PC-3 (cell line): ENCODE results near the gene NDUFV3.

Experiments used
- EZH2phosphoT487 ChIP-seq: fragments of 300-600 bp; sonication (generic); IDR thresholded peaks from 2 replicates; pipeline ENCODE4 v1.6.1; 2018; ENCODE audit warnings: mild to moderate bottlenecking, antibody characterized with exemption, low read length, borderline replicate concordance
- TF ChIP-seq, protein P1 (sequence below): fragments of 300-600 bp; sonication (generic); conservative IDR thresholded peaks from 2 replicates; pipeline ENCODE4 v1.5.1; 2017; ENCODE audit warnings: antibody characterized with exemption, low read depth, mild to moderate bottlenecking, low read length

GRCh38 chr21:42855171-42855936 lies 37.8 kb upstream of the NDUFV3 start:
- TF ChIP-seq EZH2phosphoT487 = no peak
- TF ChIP-seq, protein P1, sequence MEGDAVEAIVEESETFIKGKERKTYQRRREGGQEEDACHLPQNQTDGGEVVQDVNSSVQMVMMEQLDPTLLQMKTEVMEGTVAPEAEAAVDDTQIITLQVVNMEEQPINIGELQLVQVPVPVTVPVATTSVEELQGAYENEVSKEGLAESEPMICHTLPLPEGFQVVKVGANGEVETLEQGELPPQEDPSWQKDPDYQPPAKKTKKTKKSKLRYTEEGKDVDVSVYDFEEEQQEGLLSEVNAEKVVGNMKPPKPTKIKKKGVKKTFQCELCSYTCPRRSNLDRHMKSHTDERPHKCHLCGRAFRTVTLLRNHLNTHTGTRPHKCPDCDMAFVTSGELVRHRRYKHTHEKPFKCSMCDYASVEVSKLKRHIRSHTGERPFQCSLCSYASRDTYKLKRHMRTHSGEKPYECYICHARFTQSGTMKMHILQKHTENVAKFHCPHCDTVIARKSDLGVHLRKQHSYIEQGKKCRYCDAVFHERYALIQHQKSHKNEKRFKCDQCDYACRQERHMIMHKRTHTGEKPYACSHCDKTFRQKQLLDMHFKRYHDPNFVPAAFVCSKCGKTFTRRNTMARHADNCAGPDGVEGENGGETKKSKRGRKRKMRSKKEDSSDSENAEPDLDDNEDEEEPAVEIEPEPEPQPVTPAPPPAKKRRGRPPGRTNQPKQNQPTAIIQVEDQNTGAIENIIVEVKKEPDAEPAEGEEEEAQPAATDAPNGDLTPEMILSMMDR = no peak
